GM12878 (cell line): ENCODE data around the gene LRRC23. TPM values are rescaled to one million over a fixed set of nuclear protein-coding genes. Genes with fewer than 3 reads are reported as not detected.

Experiments
- BACH1 ChIP-seq: fragments of 450-650 bp; IDR thresholded peaks from 2 replicates; pipeline ENCODE4 v1.6.1; 2017; ENCODE audit warnings: mild to moderate bottlenecking, borderline replicate concordance
- BHLHE40 ChIP-seq, 2 experiments: fragments of 450-650 bp in 1 of 2; IDR thresholded peaks; 2 replicates each; pipeline ENCODE4 v1.6.1; 2011 to 2017; ENCODE audit warnings: low read depth in 2 of 2, borderline replicate concordance in 1 of 2, improper control_type of control experiment in 1 of 2, low read length in 1 of 2, mild to moderate bottlenecking in 1 of 2
- CHD2 ChIP-seq: IDR thresholded peaks from 2 replicates; pipeline ENCODE4 v1.6.1; 2011; ENCODE audit warnings: low read depth, low read length, improper control_type of control experiment, borderline replicate concordance
- EGR1 ChIP-seq, 2 experiments: IDR thresholded peaks; 1 replicate in 1 of 2; 2 replicates in 1 of 2; pipeline ENCODE4 v1.6.1; 2011 to 2012; ENCODE audit warnings: low read depth in 2 of 2, low read length in 2 of 2, borderline replicate concordance in 1 of 2, mild to moderate bottlenecking in 1 of 2, moderate library complexity in 1 of 2
- ETV6 ChIP-seq, 2 experiments: fragments of 450-650 bp in 1 of 2; IDR thresholded peaks in 1 of 2; conservative IDR thresholded peaks in 1 of 2; 2 replicates each; pipeline ENCODE4 v1.6.1; 2014; ENCODE audit warnings: antibody characterized with exemption in 1 of 2, borderline replicate concordance in 1 of 2, low read depth in 1 of 2, mild to moderate bottlenecking in 1 of 2, moderate library complexity in 1 of 2
- KDM1A ChIP-seq: fragments of 200-600 bp; sonication (generic); IDR thresholded peaks from 2 replicates; pipeline ENCODE4 v1.6.1; 2016; ENCODE audit warnings: borderline replicate concordance
- NBN ChIP-seq: fragments of 450-650 bp; IDR thresholded peaks from 2 replicates; pipeline ENCODE4 v1.6.1; 2016
- NR2F1 ChIP-seq: fragments of 450-650 bp; conservative IDR thresholded peaks from 2 replicates; pipeline ENCODE4 v1.6.1; 2017; ENCODE audit warnings: mild to moderate bottlenecking
- POU2F2 ChIP-seq: IDR thresholded peaks from 3 replicates; pipeline ENCODE4 v1.6.1; 2011; ENCODE audit warnings: low read depth, mild to moderate bottlenecking, low read length, borderline replicate concordance
- RFX5 ChIP-seq: IDR thresholded peaks from 2 replicates; pipeline ENCODE4 v1.6.1; 2011; ENCODE audit warnings: low read depth, low read length, improper control_type of control experiment
- SMC3 ChIP-seq: IDR thresholded peaks from 2 replicates; pipeline ENCODE4 v1.6.1; 2011; ENCODE audit warnings: low read length, improper control_type of control experiment, borderline replicate concordance
- TAF1 ChIP-seq: IDR thresholded peaks from 2 replicates; pipeline ENCODE4 v1.6.1; 2011; ENCODE audit warnings: mild to moderate bottlenecking, low read depth, low read length, borderline replicate concordance
- ZNF274 ChIP-seq: IDR thresholded peaks from one replicate; pipeline ENCODE4 v1.8.0; 2011; ENCODE audit not compliant: insufficient read length, insufficient read depth
- polyA plus RNA-seq, 11 experiments: library from polyadenylated mRNA; depleted of rRNA in 4 of 11; unstranded in 6 of 11; stranded (reverse) in 5 of 11; fragments of >200 nt; fragmentation: Nextera tagmentation in 4 of 11; fragmentation: Illumina TruSeq in 1 of 11; extraction: Ambion mirVana in 4 of 11; extraction: Trizol in 1 of 11; gene quantifications; 1 replicate in 1 of 11; 2 replicates in 10 of 11; pipeline versions ENCODE4 v1.2.1 to v1.2.3, GENCODE V29; 2011 to 2016; ENCODE audit warnings: inconsistent platforms in 2 of 11, missing spikeins in 2 of 11, low read depth in 1 of 11
- total RNA-seq, 4 experiments: library from RNA; depleted of rRNA in 3 of 4; stranded (reverse); fragments of >200 nt in 3 of 4; fragmentation: Illumina TruSeq in 1 of 4; extraction: Trizol in 1 of 4; gene quantifications; 2 replicates each; pipeline versions ENCODE4 v1.2.1 to v1.2.3, GENCODE V29; 2013 to 2021
- TF ChIP-seq, protein P1 (sequence below): fragments of 150-350 bp; IDR thresholded peaks from 2 replicates; pipeline ENCODE4 v1.6.1; 2016; ENCODE audit warnings: low read depth, low read length
- TF ChIP-seq, protein P2 (sequence below): IDR thresholded peaks from 2 replicates; pipeline ENCODE4 v1.6.1; 2012; ENCODE audit warnings: improper control_type of control experiment, low read depth, low read length; ENCODE audit not compliant: insufficient replicate concordance
- TF ChIP-seq, protein P3 (sequence below): fragments of 450-650 bp; IDR thresholded peaks from 2 replicates; pipeline ENCODE4 v1.6.1; 2017; ENCODE audit warnings: mild to moderate bottlenecking, moderate library complexity

Gene LRRC23
- total and polyA plus RNA-seq, 10 of the 15 experiments (the other 5 are each of a cell fraction or from before 2014, with no cell fraction given), result 1.4 to 6.9 (median 3.4) TPM

DNA sequence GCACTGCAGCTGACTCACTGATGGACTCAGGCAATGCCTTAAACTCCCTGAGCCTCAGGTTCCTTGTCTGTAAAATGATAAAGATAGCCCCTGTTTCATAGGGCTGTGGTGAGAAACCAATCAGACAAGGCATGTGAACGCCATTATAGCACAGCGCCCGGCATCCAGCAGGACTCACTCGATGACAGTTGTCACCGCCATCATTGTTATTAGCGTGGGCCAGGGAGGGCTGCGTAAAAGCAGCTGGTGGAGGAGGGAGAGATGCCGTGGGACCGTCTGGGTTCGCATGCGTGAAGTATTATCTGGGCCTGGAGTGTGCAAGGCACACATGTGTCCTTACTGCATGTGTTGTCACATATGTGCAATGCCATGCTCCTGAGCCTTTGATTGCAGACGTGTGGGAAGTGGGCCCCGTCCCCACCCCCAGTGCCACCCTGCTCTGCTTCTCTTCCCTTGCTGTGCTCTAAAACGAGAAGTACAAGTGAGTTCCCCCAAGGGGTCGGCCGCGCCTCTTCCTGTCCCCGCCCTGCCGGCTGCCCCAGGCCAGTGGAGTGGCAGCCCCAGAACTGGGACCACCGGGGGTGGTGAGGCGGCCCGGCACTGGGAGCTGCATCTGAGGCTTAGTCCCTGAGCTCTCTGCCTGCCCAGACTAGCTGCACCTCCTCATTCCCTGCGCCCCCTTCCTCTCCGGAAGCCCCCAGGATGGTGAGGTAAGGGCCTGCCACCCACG, 46.4 kb downstream of the LRRC23 start, which contains the start of gene PTPN6 (continued):
- TF ChIP-seq, protein P1, sequence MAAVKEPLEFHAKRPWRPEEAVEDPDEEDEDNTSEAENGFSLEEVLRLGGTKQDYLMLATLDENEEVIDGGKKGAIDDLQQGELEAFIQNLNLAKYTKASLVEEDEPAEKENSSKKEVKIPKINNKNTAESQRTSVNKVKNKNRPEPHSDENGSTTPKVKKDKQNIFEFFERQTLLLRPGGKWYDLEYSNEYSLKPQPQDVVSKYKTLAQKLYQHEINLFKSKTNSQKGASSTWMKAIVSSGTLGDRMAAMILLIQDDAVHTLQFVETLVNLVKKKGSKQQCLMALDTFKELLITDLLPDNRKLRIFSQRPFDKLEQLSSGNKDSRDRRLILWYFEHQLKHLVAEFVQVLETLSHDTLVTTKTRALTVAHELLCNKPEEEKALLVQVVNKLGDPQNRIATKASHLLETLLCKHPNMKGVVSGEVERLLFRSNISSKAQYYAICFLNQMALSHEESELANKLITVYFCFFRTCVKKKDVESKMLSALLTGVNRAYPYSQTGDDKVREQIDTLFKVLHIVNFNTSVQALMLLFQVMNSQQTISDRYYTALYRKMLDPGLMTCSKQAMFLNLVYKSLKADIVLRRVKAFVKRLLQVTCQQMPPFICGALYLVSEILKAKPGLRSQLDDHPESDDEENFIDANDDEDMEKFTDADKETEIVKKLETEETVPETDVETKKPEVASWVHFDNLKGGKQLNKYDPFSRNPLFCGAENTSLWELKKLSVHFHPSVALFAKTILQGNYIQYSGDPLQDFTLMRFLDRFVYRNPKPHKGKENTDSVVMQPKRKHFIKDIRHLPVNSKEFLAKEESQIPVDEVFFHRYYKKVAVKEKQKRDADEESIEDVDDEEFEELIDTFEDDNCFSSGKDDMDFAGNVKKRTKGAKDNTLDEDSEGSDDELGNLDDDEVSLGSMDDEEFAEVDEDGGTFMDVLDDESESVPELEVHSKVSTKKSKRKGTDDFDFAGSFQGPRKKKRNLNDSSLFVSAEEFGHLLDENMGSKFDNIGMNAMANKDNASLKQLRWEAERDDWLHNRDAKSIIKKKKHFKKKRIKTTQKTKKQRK, result no peak
- TF ChIP-seq ZNF274 (no peak), NR2F1 (peak; percentile 54), SMC3 (no peak), RFX5 (no peak), BHLHE40 (IDR thresholded peaks at IDR 0.05; ENCODE audit: borderline replicate concordance in 1 of 2, low read depth in 2 of 2, low read length in 1 of 2) (peak; percentile 16 to 66; a peak in 3 of 4 replicates), KDM1A (no peak), CHD2 (no peak), NBN (peak; percentile 91), EGR1 (IDR thresholded peaks at IDR 0.05; ENCODE audit: borderline replicate concordance in 1 of 2, low read depth in 2 of 2, low read length in 2 of 2) (no peak), ETV6 (conservative IDR thresholded peaks at IDR 0.05 in 1 of 2, IDR thresholded peaks at IDR 0.05 in 1 of 2; ENCODE audit: borderline replicate concordance in 1 of 2, low read depth in 1 of 2) (no peak; a peak in 1 of 4 replicates), POU2F2 (peak; percentile 60; the same call in 1 of the 3 replicates), BACH1 (no peak; the same call in 1 of the 2 replicates), TAF1 (peak; percentile 79; the same call in 1 of the 2 replicates)
- TF ChIP-seq, protein P2, sequence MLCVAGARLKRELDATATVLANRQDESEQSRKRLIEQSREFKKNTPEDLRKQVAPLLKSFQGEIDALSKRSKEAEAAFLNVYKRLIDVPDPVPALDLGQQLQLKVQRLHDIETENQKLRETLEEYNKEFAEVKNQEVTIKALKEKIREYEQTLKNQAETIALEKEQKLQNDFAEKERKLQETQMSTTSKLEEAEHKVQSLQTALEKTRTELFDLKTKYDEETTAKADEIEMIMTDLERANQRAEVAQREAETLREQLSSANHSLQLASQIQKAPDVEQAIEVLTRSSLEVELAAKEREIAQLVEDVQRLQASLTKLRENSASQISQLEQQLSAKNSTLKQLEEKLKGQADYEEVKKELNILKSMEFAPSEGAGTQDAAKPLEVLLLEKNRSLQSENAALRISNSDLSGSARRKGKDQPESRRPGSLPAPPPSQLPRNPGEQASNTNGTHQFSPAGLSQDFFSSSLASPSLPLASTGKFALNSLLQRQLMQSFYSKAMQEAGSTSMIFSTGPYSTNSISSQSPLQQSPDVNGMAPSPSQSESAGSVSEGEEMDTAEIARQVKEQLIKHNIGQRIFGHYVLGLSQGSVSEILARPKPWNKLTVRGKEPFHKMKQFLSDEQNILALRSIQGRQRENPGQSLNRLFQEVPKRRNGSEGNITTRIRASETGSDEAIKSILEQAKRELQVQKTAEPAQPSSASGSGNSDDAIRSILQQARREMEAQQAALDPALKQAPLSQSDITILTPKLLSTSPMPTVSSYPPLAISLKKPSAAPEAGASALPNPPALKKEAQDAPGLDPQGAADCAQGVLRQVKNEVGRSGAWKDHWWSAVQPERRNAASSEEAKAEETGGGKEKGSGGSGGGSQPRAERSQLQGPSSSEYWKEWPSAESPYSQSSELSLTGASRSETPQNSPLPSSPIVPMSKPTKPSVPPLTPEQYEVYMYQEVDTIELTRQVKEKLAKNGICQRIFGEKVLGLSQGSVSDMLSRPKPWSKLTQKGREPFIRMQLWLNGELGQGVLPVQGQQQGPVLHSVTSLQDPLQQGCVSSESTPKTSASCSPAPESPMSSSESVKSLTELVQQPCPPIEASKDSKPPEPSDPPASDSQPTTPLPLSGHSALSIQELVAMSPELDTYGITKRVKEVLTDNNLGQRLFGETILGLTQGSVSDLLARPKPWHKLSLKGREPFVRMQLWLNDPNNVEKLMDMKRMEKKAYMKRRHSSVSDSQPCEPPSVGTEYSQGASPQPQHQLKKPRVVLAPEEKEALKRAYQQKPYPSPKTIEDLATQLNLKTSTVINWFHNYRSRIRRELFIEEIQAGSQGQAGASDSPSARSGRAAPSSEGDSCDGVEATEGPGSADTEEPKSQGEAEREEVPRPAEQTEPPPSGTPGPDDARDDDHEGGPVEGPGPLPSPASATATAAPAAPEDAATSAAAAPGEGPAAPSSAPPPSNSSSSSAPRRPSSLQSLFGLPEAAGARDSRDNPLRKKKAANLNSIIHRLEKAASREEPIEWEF, result no peak
- TF ChIP-seq, protein P3, sequence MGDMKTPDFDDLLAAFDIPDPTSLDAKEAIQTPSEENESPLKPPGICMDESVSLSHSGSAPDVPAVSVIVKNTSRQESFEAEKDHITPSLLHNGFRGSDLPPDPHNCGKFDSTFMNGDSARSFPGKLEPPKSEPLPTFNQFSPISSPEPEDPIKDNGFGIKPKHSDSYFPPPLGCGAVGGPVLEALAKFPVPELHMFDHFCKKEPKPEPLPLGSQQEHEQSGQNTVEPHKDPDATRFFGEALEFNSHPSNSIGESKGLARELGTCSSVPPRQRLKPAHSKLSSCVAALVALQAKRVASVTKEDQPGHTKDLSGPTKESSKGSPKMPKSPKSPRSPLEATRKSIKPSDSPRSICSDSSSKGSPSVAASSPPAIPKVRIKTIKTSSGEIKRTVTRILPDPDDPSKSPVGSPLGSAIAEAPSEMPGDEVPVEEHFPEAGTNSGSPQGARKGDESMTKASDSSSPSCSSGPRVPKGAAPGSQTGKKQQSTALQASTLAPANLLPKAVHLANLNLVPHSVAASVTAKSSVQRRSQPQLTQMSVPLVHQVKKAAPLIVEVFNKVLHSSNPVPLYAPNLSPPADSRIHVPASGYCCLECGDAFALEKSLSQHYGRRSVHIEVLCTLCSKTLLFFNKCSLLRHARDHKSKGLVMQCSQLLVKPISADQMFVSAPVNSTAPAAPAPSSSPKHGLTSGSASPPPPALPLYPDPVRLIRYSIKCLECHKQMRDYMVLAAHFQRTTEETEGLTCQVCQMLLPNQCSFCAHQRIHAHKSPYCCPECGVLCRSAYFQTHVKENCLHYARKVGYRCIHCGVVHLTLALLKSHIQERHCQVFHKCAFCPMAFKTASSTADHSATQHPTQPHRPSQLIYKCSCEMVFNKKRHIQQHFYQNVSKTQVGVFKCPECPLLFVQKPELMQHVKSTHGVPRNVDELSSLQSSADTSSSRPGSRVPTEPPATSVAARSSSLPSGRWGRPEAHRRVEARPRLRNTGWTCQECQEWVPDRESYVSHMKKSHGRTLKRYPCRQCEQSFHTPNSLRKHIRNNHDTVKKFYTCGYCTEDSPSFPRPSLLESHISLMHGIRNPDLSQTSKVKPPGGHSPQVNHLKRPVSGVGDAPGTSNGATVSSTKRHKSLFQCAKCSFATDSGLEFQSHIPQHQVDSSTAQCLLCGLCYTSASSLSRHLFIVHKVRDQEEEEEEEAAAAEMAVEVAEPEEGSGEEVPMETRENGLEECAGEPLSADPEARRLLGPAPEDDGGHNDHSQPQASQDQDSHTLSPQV, result 0 out of 2 replicates have a peak, but pooled peaks have one; percentile 43
